IMR-90 (cell line): ENCODE measurements around the gene CDKAL1. TPM values are rescaled to one million over a fixed set of nuclear protein-coding genes. Genes with fewer than 3 reads are reported as not detected.

Experiments used
- ATAC-seq: fragments of 200-7000 bp; cut with Tn5 transposase; 2 replicates; pipeline ENCODE4 v1.9.1; 2020; ENCODE audit warnings: low read depth, mild to moderate bottlenecking, moderate library complexity
- BruUV-seq: library from RNA; stranded (reverse); fragments of 400-500 nt; replicated peaks from 2 replicates; lab custom pipeline; 2021; lab: Mats Ljungman, UMichigan
- CTCF ChIA-PET: fragments of 300-600 bp; formaldehyde crosslinking; extraction: SDS; loops from one replicate; lab custom pipeline; 2021; ENCODE audit warnings: antibody characterized with exemption; lab: Yijun Ruan, JAX
- POLR2A ChIA-PET: fragments of 300-600 bp; sonication (Branson Sonifier 250); formaldehyde crosslinking; loops from one replicate; lab custom pipeline; 2022; ENCODE audit warnings: antibody characterized with exemption; ENCODE audit not compliant: unreplicated experiment; lab: Charles Lee
- DNase-seq: peaks from one replicate; pipeline ENCODE4 v3.0.0; 2013
- H2AFZ ChIP-seq: replicated peaks from 2 replicates; pipeline ENCODE3; 2013; ENCODE audit warnings: low read length, mild to moderate bottlenecking; ENCODE audit not compliant: poor library complexity
- H2AK5ac ChIP-seq: 2 replicates; pipeline ENCODE4 v1.6.1; 2013; ENCODE audit warnings: low read depth, low read length, inconsistent platforms
- H2AK9ac ChIP-seq: replicated peaks from 2 replicates; pipeline ENCODE3; 2013; ENCODE audit warnings: mild to moderate bottlenecking, low read depth, low read length, moderate library complexity; ENCODE audit not compliant: poor library complexity
- H2BK120ac ChIP-seq: 2 replicates; pipeline ENCODE4 v1.6.1; 2013; ENCODE audit warnings: low read depth, low read length, inconsistent platforms
- H2BK15ac ChIP-seq: 3 replicates; pipeline ENCODE4 v1.6.1; 2013; ENCODE audit warnings: low read depth, low read length, inconsistent platforms
- H2BK20ac ChIP-seq: 2 replicates; pipeline ENCODE4 v1.6.1; 2013; ENCODE audit warnings: low read depth, mild to moderate bottlenecking, inconsistent platforms, low read length, moderate library complexity
- H2BK5ac ChIP-seq: 2 replicates; pipeline ENCODE4 v1.6.1; 2013; ENCODE audit warnings: mild to moderate bottlenecking, low read depth, low read length, inconsistent platforms; ENCODE audit not compliant: poor library complexity, severe bottlenecking
- H3K14ac ChIP-seq: replicated peaks from 2 replicates; pipeline ENCODE4 v1.6.1; 2013; ENCODE audit warnings: low read depth, low read length, inconsistent platforms
- H3K18ac ChIP-seq: 2 replicates; pipeline ENCODE4 v1.6.1; 2013; ENCODE audit warnings: low read depth, low read length, control low read depth
- H3K23ac ChIP-seq: 2 replicates; pipeline ENCODE4 v1.6.1; 2013; ENCODE audit warnings: low read depth, low read length, inconsistent platforms
- H3K27ac ChIP-seq: 2 replicates; pipeline ENCODE4 v1.5.1; 2013; ENCODE audit warnings: mild to moderate bottlenecking, control low read depth, low read length; ENCODE audit not compliant: insufficient read depth
- H3K27me3 ChIP-seq: 2 replicates; pipeline ENCODE4 v1.6.1; 2013; ENCODE audit warnings: low read length; ENCODE audit not compliant: control insufficient read depth, insufficient read depth
- H3K36me3 ChIP-seq: 2 replicates; pipeline ENCODE4 v1.6.1; 2013; ENCODE audit warnings: low read length, mixed read lengths; ENCODE audit not compliant: control insufficient read depth, insufficient read depth
- H3K4ac ChIP-seq: 2 replicates; pipeline ENCODE4 v1.6.1; 2013; ENCODE audit warnings: low read depth, low read length, inconsistent platforms
- H3K4me1 ChIP-seq: 2 replicates; pipeline ENCODE4 v1.6.1; 2013; ENCODE audit warnings: low read length, mixed read lengths; ENCODE audit not compliant: control insufficient read depth, insufficient read depth
- H3K4me2 ChIP-seq: 2 replicates; pipeline ENCODE4 v1.6.1; 2013; ENCODE audit warnings: low read depth, mild to moderate bottlenecking, control low read depth, low read length, moderate library complexity
- H3K4me3 ChIP-seq: 2 replicates; pipeline ENCODE4 v1.5.1; 2013; ENCODE audit warnings: low read depth, mild to moderate bottlenecking, control low read depth, low read length, moderate library complexity; ENCODE audit not compliant: insufficient read depth
- H3K56ac ChIP-seq: 2 replicates; pipeline ENCODE4 v1.6.1; 2013; ENCODE audit warnings: low read length, inconsistent platforms; ENCODE audit not compliant: insufficient read depth; ENCODE audit errors: extremely low read depth
- H3K79me1 ChIP-seq, 2 experiments: 2 replicates each; pipeline ENCODE4 v1.6.1; 2013; ENCODE audit warnings: low read length in 2 of 2, inconsistent platforms in 1 of 2, low read depth in 1 of 2
- H3K9ac ChIP-seq: 2 replicates; pipeline ENCODE4 v1.6.1; 2013; ENCODE audit warnings: low read depth, low read length, control low read depth
- H3K9me1 ChIP-seq: 2 replicates; pipeline ENCODE4 v1.6.1; 2013; ENCODE audit warnings: low read length, inconsistent platforms; ENCODE audit not compliant: insufficient read depth
- H3K9me3 ChIP-seq: 2 replicates; pipeline ENCODE4 v1.6.1; 2013; ENCODE audit warnings: low read length; ENCODE audit not compliant: control insufficient read depth, insufficient read depth
- H4K20me1 ChIP-seq: 2 replicates; pipeline ENCODE4 v1.6.1; 2013; ENCODE audit warnings: low read length, inconsistent platforms; ENCODE audit not compliant: insufficient read depth
- H4K5ac ChIP-seq: 2 replicates; pipeline ENCODE4 v1.6.1; 2013; ENCODE audit warnings: mild to moderate bottlenecking, low read depth, low read length, control low read depth
- H4K8ac ChIP-seq, 2 experiments: 2 replicates each; pipeline ENCODE4 v1.6.1; 2013; ENCODE audit warnings: low read depth in 2 of 2, low read length in 2 of 2, control low read depth in 1 of 2, inconsistent platforms in 1 of 2
- H4K91ac ChIP-seq: 2 replicates; pipeline ENCODE4 v1.6.1; 2013; ENCODE audit warnings: low read depth, low read length, inconsistent platforms; ENCODE audit not compliant: insufficient read depth
- CEBPB ChIP-seq: IDR thresholded peaks from 2 replicates; pipeline ENCODE4 v1.6.1; 2012; ENCODE audit warnings: low read depth, low read length, improper control_type of control experiment
- FOS ChIP-seq: fragments of 150-350 bp; IDR thresholded peaks from 2 replicates; pipeline ENCODE4 v1.6.1; 2016; ENCODE audit warnings: low read depth, low read length
- MAFK ChIP-seq: IDR thresholded peaks from 2 replicates; pipeline ENCODE4 v1.6.1; 2012; ENCODE audit warnings: low read depth, low read length, improper control_type of control experiment
- RFX5 ChIP-seq: IDR thresholded peaks from 2 replicates; pipeline ENCODE4 v1.8.0; 2012; ENCODE audit warnings: low read depth, mild to moderate bottlenecking, low read length, moderate library complexity
- whole genome bisulfite sequencing, 2 experiments: methylation state at CpG; one replicate each; pipeline versions ENCODE4 v1.1.5 to v1.1.7; 2013; ENCODE audit warnings: missing lambda C conversion rate in 2 of 2; ENCODE audit not compliant: insufficient read length in 1 of 2; ENCODE audit errors: extremely low coverage in 2 of 2; 5-methylcytosine and 5-hydroxymethylcytosine counted together
- dilution Hi-C: fragments of 300-500 bp; cut with HindIII; formaldehyde crosslinking; loops from one replicate; pipeline ENCODE4 v1.14.3; 2018; ENCODE audit warnings: low sequenced_read_pairs; ENCODE audit not compliant: unreplicated experiment
- in situ Hi-C: fragments of 300-500 bp; cut with MboI; formaldehyde crosslinking; loops from 3 replicates; pipeline ENCODE4 v1.14.3; 2019; ENCODE audit warnings: low sequenced_read_pairs, inconsistent platforms, mixed read lengths
- intact Hi-C: fragments of 100-400 bp; cut with micrococcal nuclease; formaldehyde crosslinking; loops from 2 replicates; pipeline ENCODE4 v1.10.0; 2022
- polyA plus RNA-seq, 3 experiments: library from polyadenylated mRNA; depleted of rRNA; stranded (reverse); fragments of >200 nt; gene quantifications; 2 replicates each; pipeline ENCODE4 v1.2.3, GENCODE V29; 2012; ENCODE audit warnings: low replicate concordance in 1 of 3
- total RNA-seq: library from RNA; depleted of rRNA; stranded (reverse); fragments of >200 nt; gene quantifications from 2 replicates; pipeline ENCODE4 v1.2.3, GENCODE V29; 2012

The CDKAL1 gene
- total and polyA plus RNA-seq, 2 of the 4 experiments (the other 2 are of a cell fraction): 3.7 to 13.1 TPM

GRCh38 chr6:21208796-21209186 lies 674.5 kb downstream of the CDKAL1 start:
- POLR2A ChIA-PET: no interaction called here
- Histone ChIP-seq H2AK9ac (no peak overlapping the region), H4K8ac (no peak overlapping the region), H3K14ac (no peak overlapping the region), H3K4ac (no peak overlapping the region), H3K4me1 (no peaks in the 10 kb centered on the region), H4K20me1 (no peaks in the 10 kb centered on the region), H3K36me3 (no peaks in the 10 kb centered on the region), H2BK20ac (no peak overlapping the region), H3K4me2 (no peak overlapping the region), H3K27me3 (no peaks in the 10 kb centered on the region), H3K18ac (no peak overlapping the region), H2AK5ac (no peak overlapping the region), H3K56ac (no peak overlapping the region), H2BK5ac (no peak overlapping the region), H2AFZ (no peak overlapping the region), H3K79me1 (no peaks in the 10 kb centered on the region), H2BK120ac (no peak overlapping the region), H3K23ac (no peak overlapping the region), H3K27ac (no peak overlapping the region), H4K5ac (no peak overlapping the region), H2BK15ac (no peak overlapping the region), H3K9me1 (no peaks in the 10 kb centered on the region), H3K9me3 (no peaks in the 10 kb centered on the region), H3K4me3 (no peak overlapping the region), H4K91ac (no peak overlapping the region), H3K9ac (no peak overlapping the region)
- dilution Hi-C loops: no loop called here
- intact Hi-C loops: no loop called here
- no TSS peak for BruUV-seq
- TF ChIP-seq CEBPB (peak; percentile 70), FOS (no peak), MAFK (no peak), RFX5 (no peak)
- DNase-seq (no peak), ATAC-seq (no peak)
- in situ Hi-C loops: no loop called here
- 80% methylated on average over 1 of the region's 5 CpGs; no CpG with 5 or more reads in 1 of the 2 experiments for WGBS, 2 experiments
- CTCF ChIA-PET: no interaction called here
